Ovary (tissue), 3 donors: ENCODE results near the gene RABGAP1L.

Experiments used
- CTCF ChIP-seq, 3 donors: fragments of 450-650 bp in 2 of 3; fragments of 200-600 bp in 1 of 3; IDR thresholded peaks; one replicate each; pipeline versions ENCODE4 v1.5.1 to v1.8.0; 2016 to 2022; ENCODE audit warnings: antibody characterized with exemption in 3 of 3, mild to moderate bottlenecking in 1 of 3
- EP300 ChIP-seq: sonication (generic); formaldehyde crosslinking; IDR thresholded peaks from one replicate; pipeline ENCODE4 v1.6.1; 2017; ENCODE audit warnings: antibody characterized with exemption
- POLR2A ChIP-seq: fragments of 450-650 bp; IDR thresholded peaks from one replicate; pipeline ENCODE4 v1.6.1; 2017; ENCODE audit warnings: antibody characterized with exemption, mild to moderate bottlenecking, moderate library complexity
- donor health status: DM: no; HTN: no; CAD: no.

GRCh38 chr1:174974711-174975119 lies 815.4 kb downstream of the RABGAP1L start:
- TF ChIP-seq CTCF (IDR thresholded peaks at IDR 0.05) (no peak), POLR2A (no peak), EP300 (no peak)
